ENCODE data around the gene ALK. TPM values are rescaled to one million over a fixed set of nuclear protein-coding genes. Genes with fewer than 3 reads are reported as not detected.

ALK gene
- total RNA-seq, 1 donor from 2014 or later: 0.14 TPM

- DNase-seq: no peak
- Histone ChIP-seq H3K27me3 (ENCODE audit: low read depth) (peaks cover 30% of the 10 kb centered on the region), H3K9me3 (replicated peaks) (no peaks in the 10 kb centered on the region), H3K27ac (replicated peaks) (no peak overlapping the region), H3K36me3 (no peaks in the 10 kb centered on the region), H3K4me1 (no peaks in the 10 kb centered on the region), H3K4me3 (no peak overlapping the region)
- intact Hi-C loops (cut with micrococcal nuclease): no loop called here
- TF ChIP-seq CTCF (IDR thresholded peaks at IDR 0.05; ENCODE audit: borderline replicate concordance): no peak
These were observed 668.4 kb downstream of the ALK start for GRCh38 chr2:29253026-29253425.

GRCh38 chr2:29251406-29251805, 670.0 kb downstream of the ALK start:
- H3K4me1 ChIP-seq: no peaks in the 10 kb centered on the region
- no peaks in the 10 kb centered on the region for H3K36me3 ChIP-seq
- intact Hi-C loops (cut with micrococcal nuclease): no loop called here
- no peak for TF ChIP-seq CTCF (IDR thresholded peaks at IDR 0.05; ENCODE audit: borderline replicate concordance)
- no peak overlapping the region for H3K4me3 ChIP-seq
- DNase-seq: no peak
- H3K27me3 ChIP-seq (ENCODE audit: low read depth): peaks cover 24% of the 10 kb centered on the region
- no peak overlapping the region for H3K27ac ChIP-seq (replicated peaks)
- no peaks in the 10 kb centered on the region for H3K9me3 ChIP-seq (replicated peaks)

- Histone ChIP-seq H3K27me3 (ENCODE audit: low read depth) (peaks cover 20% of the 10 kb centered on the region), H3K4me1 (no peaks in the 10 kb centered on the region), H3K4me3 (no peak overlapping the region), H3K27ac (replicated peaks) (no peak overlapping the region), H3K9me3 (replicated peaks) (no peaks in the 10 kb centered on the region), H3K36me3 (no peaks in the 10 kb centered on the region)
- no peak for DNase-seq
- TF ChIP-seq CTCF (IDR thresholded peaks at IDR 0.05; ENCODE audit: borderline replicate concordance): no peak
- intact Hi-C loops (cut with micrococcal nuclease): no loop called here
These were observed 670.4 kb downstream of the ALK start for GRCh38 chr2:29250977-29251376.

- no peak for DNase-seq
- intact Hi-C loops (cut with micrococcal nuclease): no loop called here
These were observed 671.6 kb downstream of the ALK start for GRCh38 chr2:29249666-29250253.

GRCh38 chr2:29247336-29247914, 674.0 kb downstream of the ALK start:
- Histone ChIP-seq H3K4me1 (no peaks in the 10 kb centered on the region), H3K27me3 (ENCODE audit: low read depth) (peaks cover 11% of the 10 kb centered on the region), H3K4me3 (no peak overlapping the region), H3K9me3 (replicated peaks) (no peaks in the 10 kb centered on the region), H3K27ac (replicated peaks) (no peak overlapping the region), H3K36me3 (no peaks in the 10 kb centered on the region)
- no peak for TF ChIP-seq CTCF (IDR thresholded peaks at IDR 0.05; ENCODE audit: borderline replicate concordance)
- intact Hi-C loops (cut with micrococcal nuclease): no loop called here
- no peak for DNase-seq

More at GRCh38 chr2:29249666-29250253, 671.6 kb downstream of the ALK start:
- Histone ChIP-seq H3K27me3 (ENCODE audit: low read depth) (peaks cover 8% of the 10 kb centered on the region), H3K4me1 (no peaks in the 10 kb centered on the region), H3K9me3 (replicated peaks) (no peaks in the 10 kb centered on the region), H3K27ac (replicated peaks) (no peak overlapping the region), H3K4me3 (no peak overlapping the region), H3K36me3 (no peaks in the 10 kb centered on the region)
- no peak for TF ChIP-seq CTCF (IDR thresholded peaks at IDR 0.05; ENCODE audit: borderline replicate concordance)

All from left ventricle myocardium inferior (tissue), 1 donor.